AG04450 (cell line): ENCODE results near the gene ERVW-1. TPM values are rescaled to one million over a fixed set of nuclear protein-coding genes. Genes with fewer than 3 reads are reported as not detected.
"Not testable (repeated sequence)": the region's sequence is repeated elsewhere in the genome, so short reads cannot be mapped to it uniquely, and the experiment has no call there.

Experiments
- CTCF ChIA-PET: fragments of 300-600, 350-600 bp; formaldehyde crosslinking; extraction: SDS; loops from one replicate; lab custom pipeline; 2022; ENCODE audit warnings: antibody characterized with exemption, inconsistent platforms; lab: Charles Lee
- POLR2A ChIA-PET: fragments of 350-600 bp; formaldehyde crosslinking; extraction: SDS; loops from one replicate; lab custom pipeline; 2021; ENCODE audit warnings: antibody characterized with exemption, inconsistent platforms; lab: Yijun Ruan, JAX
- DNase-seq: peaks from one replicate; pipeline ENCODE4 v3.0.0-alpha.2; 2011; ENCODE audit warnings: low read depth, low spot score
- H3K27ac ChIP-seq: one replicate; pipeline ENCODE4 v1.5.1; 2012; ENCODE audit warnings: low read depth, low read length, control low read depth
- H3K27me3 ChIP-seq: one replicate; pipeline ENCODE4 v1.6.0; 2012; ENCODE audit warnings: low read length; ENCODE audit not compliant: control insufficient read depth, insufficient read depth
- H3K4me3 ChIP-seq: 2 replicates; pipeline ENCODE4 v1.5.1; 2011; ENCODE audit warnings: mild to moderate bottlenecking, low read depth, low read length, control low read depth
- H3K9me3 ChIP-seq: 2 replicates; pipeline ENCODE4 v1.5.1; 2012; ENCODE audit warnings: low read length; ENCODE audit not compliant: control insufficient read depth, insufficient read depth
- polyA plus RNA-seq: library from polyadenylated mRNA; depleted of rRNA; stranded (reverse); fragments of >200 nt; gene quantifications from 2 replicates; pipeline ENCODE4 v1.2.3, GENCODE V29; 2011
- TF ChIP-seq, protein P1 (sequence below): IDR thresholded peaks from 2 replicates; pipeline ENCODE4 v1.5.1; 2011; ENCODE audit warnings: low read depth, low read length, control low read depth, inconsistent platforms

Gene ERVW-1
- polyA plus RNA-seq, 1 experiment, result not detected

DNA sequence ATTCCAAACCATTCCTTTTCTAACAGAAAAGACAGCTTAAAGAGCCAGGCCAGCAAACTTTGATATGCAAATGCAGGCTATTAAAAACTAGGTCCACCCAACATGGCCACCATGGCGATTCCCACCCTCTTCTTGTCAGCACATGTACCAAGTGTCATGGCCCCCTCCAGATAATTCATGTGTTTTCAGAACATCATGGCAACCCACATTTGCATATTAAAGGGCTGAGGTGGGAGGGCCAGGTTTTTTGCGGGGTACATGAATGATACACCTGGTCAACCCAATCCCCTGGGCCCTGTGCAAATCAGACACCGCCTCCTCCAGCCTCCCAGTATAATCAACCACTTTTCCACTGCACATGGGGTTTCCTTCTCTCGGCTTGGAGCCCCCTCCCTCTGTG, 965 bp upstream of the ERVW-1 start:
- POLR2A ChIA-PET, result no interaction called here
- CTCF ChIA-PET, result no interaction called here
- H3K4me3 ChIP-seq, result no peak overlapping the region
- H3K27me3 ChIP-seq, result peaks cover 2% of the 10 kb centered on the region
- H3K27ac ChIP-seq, result no peak overlapping the region
- DNase-seq, result no peak
- TF ChIP-seq, protein P1, sequence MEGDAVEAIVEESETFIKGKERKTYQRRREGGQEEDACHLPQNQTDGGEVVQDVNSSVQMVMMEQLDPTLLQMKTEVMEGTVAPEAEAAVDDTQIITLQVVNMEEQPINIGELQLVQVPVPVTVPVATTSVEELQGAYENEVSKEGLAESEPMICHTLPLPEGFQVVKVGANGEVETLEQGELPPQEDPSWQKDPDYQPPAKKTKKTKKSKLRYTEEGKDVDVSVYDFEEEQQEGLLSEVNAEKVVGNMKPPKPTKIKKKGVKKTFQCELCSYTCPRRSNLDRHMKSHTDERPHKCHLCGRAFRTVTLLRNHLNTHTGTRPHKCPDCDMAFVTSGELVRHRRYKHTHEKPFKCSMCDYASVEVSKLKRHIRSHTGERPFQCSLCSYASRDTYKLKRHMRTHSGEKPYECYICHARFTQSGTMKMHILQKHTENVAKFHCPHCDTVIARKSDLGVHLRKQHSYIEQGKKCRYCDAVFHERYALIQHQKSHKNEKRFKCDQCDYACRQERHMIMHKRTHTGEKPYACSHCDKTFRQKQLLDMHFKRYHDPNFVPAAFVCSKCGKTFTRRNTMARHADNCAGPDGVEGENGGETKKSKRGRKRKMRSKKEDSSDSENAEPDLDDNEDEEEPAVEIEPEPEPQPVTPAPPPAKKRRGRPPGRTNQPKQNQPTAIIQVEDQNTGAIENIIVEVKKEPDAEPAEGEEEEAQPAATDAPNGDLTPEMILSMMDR, result no peak
- H3K9me3 ChIP-seq, result no peaks in the 10 kb centered on the region

- Histone ChIP-seq H3K27me3 (peaks cover 2% of the 10 kb centered on the region), H3K4me3 (no peak overlapping the region), H3K27ac (no peak overlapping the region), H3K9me3 (no peaks in the 10 kb centered on the region)
- no peak for DNase-seq
- CTCF ChIA-PET, result interaction anchor here (3.2 kb wide), 1 partner anchor 17 kb away, joined by 12 read pairs; no protein-coding TSS in a partner anchor
- TF ChIP-seq, protein P1, result no peak
- POLR2A ChIA-PET, result no interaction called here
Measured at GRCh38 chr7:92478095-92478494, 349 bp upstream of the ERVW-1 start.

- DNase-seq, H3K27me3 ChIP-seq, H3K27ac ChIP-seq, H3K4me3 ChIP-seq, POLR2A ChIA-PET, H3K9me3 ChIP-seq: not testable (repeated sequence)
- CTCF ChIA-PET, result interaction anchor here (3.2 kb wide), 1 partner anchor 15 kb away, joined by 12 read pairs; no protein-coding TSS in a partner anchor
Measured at GRCh38 chr7:92475851-92476590, 1.7 kb downstream of the ERVW-1 start.

GRCh38 chr7:92475261-92475770, 2.4 kb downstream of the ERVW-1 start:
- POLR2A ChIA-PET, H3K27ac ChIP-seq, H3K27me3 ChIP-seq, H3K4me3 ChIP-seq, DNase-seq, H3K9me3 ChIP-seq: not testable (repeated sequence)
- CTCF ChIA-PET, result interaction anchor here (3.2 kb wide), 1 partner anchor 14 kb away, joined by 12 read pairs; no protein-coding TSS in a partner anchor

DNA sequence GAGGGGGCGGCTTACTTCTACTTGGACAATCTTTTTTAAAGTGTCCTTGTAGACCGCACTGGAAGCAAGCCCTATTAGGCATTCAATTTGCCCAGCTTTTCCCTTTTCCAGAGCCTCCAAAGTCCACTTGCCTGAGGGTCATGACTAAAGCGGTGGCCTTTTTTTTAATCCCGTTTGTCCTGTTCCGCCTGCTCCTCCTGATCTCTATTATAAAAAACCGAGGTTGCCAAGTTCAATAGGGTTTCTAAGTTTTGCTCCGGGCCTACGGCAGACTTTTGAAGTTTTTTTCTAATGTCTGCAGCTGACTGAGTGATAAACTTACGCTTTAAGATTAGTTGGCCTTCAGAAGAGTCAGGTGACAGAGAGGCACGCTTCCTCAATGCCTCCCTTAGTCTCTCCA, 3.8 kb downstream of the ERVW-1 start:
- H3K9me3 ChIP-seq, H3K4me3 ChIP-seq, H3K27ac ChIP-seq, POLR2A ChIA-PET, H3K27me3 ChIP-seq, DNase-seq: not testable (repeated sequence)
- CTCF ChIA-PET, result interaction anchor here (0.6 kb wide), 1 partner anchor 24 kb away, joined by 7 read pairs; no protein-coding TSS in a partner anchor

- CTCF ChIA-PET, H3K27me3 ChIP-seq, H3K9me3 ChIP-seq, DNase-seq, POLR2A ChIA-PET, H3K4me3 ChIP-seq, H3K27ac ChIP-seq: not testable (repeated sequence)
Measured at GRCh38 chr7:92468589-92468988, 9.2 kb downstream of the ERVW-1 start.

DNA sequence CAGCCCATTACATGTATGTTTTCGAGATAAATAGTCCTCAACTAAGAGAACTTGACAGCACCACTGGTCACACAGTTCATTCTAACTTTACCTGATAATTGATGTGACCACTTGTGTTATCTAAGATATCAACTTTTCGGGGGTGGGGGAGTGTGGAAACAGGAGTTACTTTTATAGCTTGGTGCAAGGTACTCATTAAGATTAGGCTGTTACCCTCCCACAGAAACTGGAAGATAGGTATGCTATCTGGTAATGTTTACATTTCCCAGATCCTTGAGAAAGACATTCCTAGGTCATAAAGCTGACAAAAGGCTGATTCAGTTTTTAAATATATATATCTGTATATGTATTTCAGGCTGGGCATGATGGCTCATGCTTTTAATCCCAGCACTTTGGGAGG, 11.1 kb downstream of the ERVW-1 start:
- CTCF ChIA-PET, result interaction anchor here (2.3 kb wide), 1 partner anchor 20 kb away, joined by 7 read pairs; the partner anchor contains the start of gene GATAD1
- Histone ChIP-seq H3K9me3 (peaks cover 5% of the 10 kb centered on the region; the same call in 1 of the 2 replicates), H3K27ac (no peak overlapping the region), H3K27me3 (no peaks in the 10 kb centered on the region), H3K4me3 (no peak overlapping the region)
- no peak for DNase-seq
- POLR2A ChIA-PET, result no interaction called here
- TF ChIP-seq, protein P1, result no peak
